KMS-11 (cell line): ENCODE measurements around the gene LTBP3.

ENCODE experiments used
- H2AFZ ChIP-seq: fragments of 200-600 bp; sonication (generic); 2 replicates; pipeline ENCODE4 v1.6.1; 2016; ENCODE audit warnings: antibody characterized with exemption, mixed run types, low read depth
- H3K27ac ChIP-seq: fragments of 200-600 bp; sonication (generic); 2 replicates; pipeline ENCODE4 v1.6.1; 2016; ENCODE audit warnings: mild to moderate bottlenecking, mixed run types
- H3K27me3 ChIP-seq: fragments of 200-600 bp; sonication (generic); 2 replicates; pipeline ENCODE4 v1.6.1; 2017; ENCODE audit warnings: mild to moderate bottlenecking, low read depth, mixed run types, moderate library complexity; ENCODE audit not compliant: insufficient read depth
- H3K36me3 ChIP-seq: fragments of 200-600 bp; sonication (generic); 2 replicates; pipeline ENCODE4 v1.6.1; 2017; ENCODE audit warnings: mild to moderate bottlenecking, mixed run types; ENCODE audit not compliant: insufficient read depth
- H3K4me1 ChIP-seq: fragments of 200-600 bp; sonication (generic); 2 replicates; pipeline ENCODE4 v1.6.1; 2016; ENCODE audit warnings: mild to moderate bottlenecking, low read depth, mixed run types; ENCODE audit not compliant: poor library complexity, severe bottlenecking
- H3K4me2 ChIP-seq: fragments of 200-600 bp; sonication (generic); 2 replicates; pipeline ENCODE4 v1.7.0; 2016; ENCODE audit warnings: mild to moderate bottlenecking, mixed run types
- H3K4me3 ChIP-seq: fragments of 200-600 bp; sonication (generic); IDR thresholded peaks from 2 replicates; pipeline ENCODE4 v1.6.1; 2017; ENCODE audit warnings: low read depth, low read length, mixed read lengths; ENCODE audit not compliant: insufficient read depth
- H3K79me2 ChIP-seq: fragments of 200-600 bp; sonication (generic); 2 replicates; pipeline ENCODE4 v1.6.1; 2016; ENCODE audit warnings: low read depth, mixed run types; ENCODE audit not compliant: insufficient read depth
- H3K9ac ChIP-seq: fragments of 200-600 bp; sonication (generic); 2 replicates; pipeline ENCODE4 v1.6.1; 2016; ENCODE audit warnings: mild to moderate bottlenecking, mixed run types
- H4K20me1 ChIP-seq: fragments of 200-600 bp; sonication (generic); 2 replicates; pipeline ENCODE4 v1.6.1; 2016; ENCODE audit warnings: mild to moderate bottlenecking, mixed run types; ENCODE audit not compliant: insufficient read depth
- CTCF ChIP-seq: fragments of 200-600 bp; sonication (generic); conservative IDR thresholded peaks from 2 replicates; pipeline ENCODE4 v1.6.1; 2017; ENCODE audit warnings: low read depth, mild to moderate bottlenecking, antibody characterized with exemption, low read length, moderate library complexity, mixed read lengths

The LTBP3 gene

GRCh38 chr11:65554057-65554818 lies 3.9 kb downstream of the LTBP3 start:
- H4K20me1 ChIP-seq = no peaks in the 10 kb centered on the region
- peak overlapping the region; percentile 76 for H3K27ac ChIP-seq
- H3K4me3 ChIP-seq = no peak overlapping the region
- no peaks in the 10 kb centered on the region for H3K27me3 ChIP-seq
- H3K9ac ChIP-seq = peak overlapping the region; percentile 69
- H2AFZ ChIP-seq = peak overlapping the region; percentile 59; the same call in 1 of the 2 replicates
- H3K4me2 ChIP-seq = peak overlapping the region; percentile 89
- no peak for TF ChIP-seq CTCF
- H3K36me3 ChIP-seq = no peaks in the 10 kb centered on the region
- H3K79me2 ChIP-seq = no peaks in the 10 kb centered on the region
- peaks cover 67% of the 10 kb centered on the region for H3K4me1 ChIP-seq

- Histone ChIP-seq H2AFZ (peak overlapping the region; percentile 59; the same call in 1 of the 2 replicates), H3K36me3 (no peaks in the 10 kb centered on the region), H3K27me3 (no peaks in the 10 kb centered on the region), H3K27ac (peak overlapping the region; percentile 76), H4K20me1 (no peaks in the 10 kb centered on the region), H3K4me1 (peaks cover 65% of the 10 kb centered on the region), H3K4me3 (no peak overlapping the region), H3K79me2 (no peaks in the 10 kb centered on the region), H3K9ac (peak overlapping the region; percentile 69), H3K4me2 (peak overlapping the region; percentile 89)
- TF ChIP-seq CTCF = no peak
These were observed 4.7 kb downstream of the LTBP3 start for GRCh38 chr11:65553301-65554001.

GRCh38 chr11:65552388-65552951 lies 5.7 kb downstream of the LTBP3 start:
- H4K20me1 ChIP-seq = no peaks in the 10 kb centered on the region
- H3K4me2 ChIP-seq = peak overlapping the region; percentile 66
- no peaks in the 10 kb centered on the region for H3K27me3 ChIP-seq
- no peak overlapping the region for H3K9ac ChIP-seq
- peaks cover 68% of the 10 kb centered on the region for H3K4me1 ChIP-seq
- no peak overlapping the region for H2AFZ ChIP-seq
- H3K4me3 ChIP-seq = no peak overlapping the region
- H3K36me3 ChIP-seq = no peaks in the 10 kb centered on the region
- peak; percentile 53; the same call in 1 of the 2 replicates for TF ChIP-seq CTCF
- no peaks in the 10 kb centered on the region for H3K79me2 ChIP-seq
- peak overlapping the region; percentile 43 for H3K27ac ChIP-seq

GRCh38 chr11:65551572-65552387 lies 6.4 kb downstream of the LTBP3 start:
- Histone ChIP-seq H3K9ac (no peak overlapping the region), H3K27ac (peak overlapping the region; percentile 43; the same call in 1 of the 2 replicates), H3K4me1 (peaks cover 64% of the 10 kb centered on the region), H3K4me3 (no peak overlapping the region), H3K4me2 (peak overlapping the region; percentile 66; the same call in 1 of the 2 replicates), H3K36me3 (no peaks in the 10 kb centered on the region), H3K27me3 (no peaks in the 10 kb centered on the region), H4K20me1 (no peaks in the 10 kb centered on the region), H2AFZ (no peak overlapping the region), H3K79me2 (no peaks in the 10 kb centered on the region)
- peak; percentile 69 for TF ChIP-seq CTCF
